Gastroesophageal sphincter (tissue), 3 donors: ENCODE data around the gene BBC3.

Experiments
- CTCF ChIP-seq, 4 experiments: fragments of 200-600 bp in 2 of 4; fragments of 450-650 bp in 2 of 4; sonication (generic) in 1 of 4; IDR thresholded peaks; one replicate each; pipeline ENCODE4 v1.5.1; 2017 to 2019; ENCODE audit warnings: antibody characterized with exemption in 4 of 4, mild to moderate bottlenecking in 2 of 4, moderate library complexity in 2 of 4
- POLR2AphosphoS5 ChIP-seq: sonication (generic); formaldehyde crosslinking; IDR thresholded peaks from one replicate; pipeline ENCODE4 v1.6.1; 2017; ENCODE audit warnings: antibody characterized with exemption

GRCh38 chr19:47274891-47275761 is 44.1 kb upstream of the BBC3 start:
- TF ChIP-seq CTCF (IDR thresholded peaks at IDR 0.05) (no peak), POLR2AphosphoS5 (peak; percentile 54)
